Activated T-helper 9 cell treated with anti-CD3 and anti-CD28 coated beads, Interleukin-2, amount 50 U/mL, for 16 hours (primary cell): Measurements from ENCODE around the gene ACAP1.

ENCODE experiments used
- DNase-seq: peaks from one replicate; pipeline ENCODE4 v3.0.0-alpha.2; 2020; ENCODE audit warnings: low read depth

Gene ACAP1

GRCh38 chr17:7311110-7311705, 25.1 kb upstream of the ACAP1 start:
- no peak for DNase-seq

DNA sequence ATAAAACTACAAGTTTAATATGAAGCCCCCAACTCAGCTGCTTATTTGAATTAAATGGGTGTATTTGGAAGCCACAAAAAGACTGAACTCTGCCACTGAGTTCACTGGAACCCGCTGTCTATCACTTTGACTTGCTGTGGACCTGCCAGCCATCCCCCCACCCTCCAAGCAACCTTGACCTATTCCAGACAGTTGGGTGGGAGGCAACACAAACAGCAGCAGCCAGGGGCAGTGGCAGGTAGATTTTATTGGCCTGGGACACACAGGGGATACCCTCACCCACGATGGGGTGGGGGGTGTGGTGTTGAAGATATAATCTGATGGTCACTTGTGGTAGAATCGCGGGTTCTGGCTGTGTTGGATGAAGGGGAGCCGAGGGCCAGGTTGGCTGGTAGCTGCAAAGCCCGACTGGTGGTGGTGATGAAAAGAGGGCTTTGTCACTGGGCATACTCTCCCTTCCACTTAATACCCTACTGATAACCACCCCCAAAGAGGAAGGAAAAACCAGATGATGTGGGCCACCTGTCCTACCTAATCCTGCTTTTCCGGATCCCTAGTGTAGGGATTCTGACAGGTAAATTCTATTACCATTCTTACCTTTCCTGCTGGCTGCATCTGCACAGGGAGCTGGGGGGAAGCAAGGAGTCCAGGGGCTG, 23.8 kb upstream of the ACAP1 start:
- DNase-seq, result no peak

- DNase-seq, result no peak
These were observed 23.0 kb upstream of the ACAP1 start for GRCh38 chr17:7313088-7313889.

- DNase-seq, result no peak
These were observed 22.2 kb upstream of the ACAP1 start for GRCh38 chr17:7313890-7314718.

DNA sequence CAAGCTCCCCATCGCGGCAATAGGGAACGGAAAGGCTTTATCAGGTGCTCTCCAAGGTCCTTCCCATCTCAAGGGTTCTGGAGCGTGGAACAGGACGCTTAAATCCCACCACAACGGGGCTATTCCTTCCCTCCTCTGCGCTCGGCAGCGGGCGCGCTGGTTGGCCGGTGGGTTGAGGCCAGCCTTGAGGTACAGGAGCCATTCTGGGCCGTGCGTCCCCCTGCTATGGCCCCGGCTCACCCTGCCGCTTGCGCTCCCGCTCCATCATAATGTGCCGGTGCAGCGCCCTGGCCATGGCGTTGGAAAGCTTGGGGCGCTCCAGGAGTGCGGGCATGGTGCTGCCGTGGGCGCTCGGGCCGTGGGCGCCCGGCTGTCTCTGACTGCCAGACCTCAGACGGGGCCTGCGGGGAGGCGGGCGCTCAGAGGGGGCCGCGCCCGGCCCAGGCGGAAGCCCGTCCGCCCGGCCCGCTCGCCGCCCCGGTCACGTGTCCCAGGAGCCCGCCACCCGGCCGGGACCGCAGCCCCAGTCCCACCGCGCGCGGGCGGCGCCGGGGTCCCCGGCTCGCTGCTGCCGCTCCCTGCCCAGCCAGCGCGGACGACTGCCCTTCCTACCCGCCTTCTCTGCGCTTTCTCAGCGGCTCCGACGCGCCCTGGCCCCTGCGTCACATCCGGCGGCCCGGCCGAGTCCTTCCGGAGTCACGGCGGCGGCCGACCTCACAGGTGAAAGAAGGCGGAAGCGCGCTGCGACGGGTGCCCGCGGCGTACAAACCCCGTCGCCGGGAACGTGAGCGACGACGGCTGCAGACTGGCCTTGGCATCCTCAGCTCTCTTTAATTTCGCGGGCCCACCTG, 21.4 kb upstream of the ACAP1 start, which contains the start of gene GPS2:
TSS of gene GPS2 (minus strand) at position 642 of the 851 bp plus-strand sequence. CDS start at position 334, 308 bp downstream.
- peak; percentile 91 for DNase-seq

GRCh38 chr17:7315570-7316235, 20.6 kb upstream of the ACAP1 start:
- no peak for DNase-seq

- no peak for DNase-seq
These were observed 19.0 kb upstream of the ACAP1 start for GRCh38 chr17:7317161-7317803.

DNA sequence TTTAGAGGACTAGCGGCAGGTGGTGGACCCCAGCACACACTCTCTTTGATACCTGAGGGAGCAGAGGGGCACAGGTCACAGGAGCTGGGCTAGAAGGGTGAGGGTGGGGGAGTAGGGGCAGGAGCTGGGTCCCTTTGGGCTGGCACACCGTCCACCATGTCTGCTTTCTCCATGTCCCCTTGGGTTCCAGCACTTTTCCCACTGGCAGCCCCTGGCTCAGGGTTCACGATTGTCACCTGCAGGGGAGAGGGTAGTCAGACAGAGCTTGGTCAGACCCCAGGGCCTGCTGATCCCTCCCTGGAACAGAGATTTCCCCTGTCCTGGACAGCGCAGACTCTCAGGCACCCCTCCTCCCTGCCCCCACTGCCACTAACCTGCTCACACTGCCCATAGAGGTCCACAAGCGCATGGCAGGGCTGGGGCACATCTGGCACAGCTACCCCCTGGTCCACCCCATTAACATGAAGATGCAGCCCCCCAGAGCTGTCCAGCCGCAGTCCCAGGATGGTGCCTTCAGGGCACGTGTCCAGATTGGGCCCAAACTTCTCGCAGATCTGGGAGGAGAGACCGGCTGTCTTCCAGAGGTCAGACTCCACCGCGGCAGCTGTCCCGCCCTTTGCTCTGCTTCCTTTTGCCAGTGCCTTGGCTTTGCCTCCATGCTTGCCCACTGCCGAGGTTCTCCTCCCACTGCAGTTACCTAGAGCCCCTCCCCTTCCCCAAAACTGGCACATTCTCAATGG, 18.0 kb upstream of the ACAP1 start:
- DNase-seq, result no peak

DNA sequence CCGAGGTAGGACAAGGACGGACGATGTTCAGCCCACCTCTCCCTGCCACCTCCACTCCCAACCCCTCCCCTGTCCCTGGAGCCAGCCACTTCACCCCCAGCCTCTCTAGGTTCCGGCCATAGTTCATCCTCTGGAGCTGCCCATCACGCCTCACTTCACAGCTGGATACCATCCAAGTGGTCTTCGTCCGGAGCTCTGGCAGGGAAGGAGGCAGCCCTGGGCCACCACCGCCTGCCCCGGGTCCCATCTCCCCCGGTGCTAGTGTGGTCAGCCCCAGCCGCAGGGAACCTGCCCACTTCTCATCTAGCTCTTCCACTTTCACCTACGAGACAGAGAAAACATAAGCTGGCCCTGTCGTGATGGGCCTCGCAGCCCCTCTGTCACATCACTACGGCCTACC, 14.9 kb upstream of the ACAP1 start:
- DNase-seq, result no peak

DNA sequence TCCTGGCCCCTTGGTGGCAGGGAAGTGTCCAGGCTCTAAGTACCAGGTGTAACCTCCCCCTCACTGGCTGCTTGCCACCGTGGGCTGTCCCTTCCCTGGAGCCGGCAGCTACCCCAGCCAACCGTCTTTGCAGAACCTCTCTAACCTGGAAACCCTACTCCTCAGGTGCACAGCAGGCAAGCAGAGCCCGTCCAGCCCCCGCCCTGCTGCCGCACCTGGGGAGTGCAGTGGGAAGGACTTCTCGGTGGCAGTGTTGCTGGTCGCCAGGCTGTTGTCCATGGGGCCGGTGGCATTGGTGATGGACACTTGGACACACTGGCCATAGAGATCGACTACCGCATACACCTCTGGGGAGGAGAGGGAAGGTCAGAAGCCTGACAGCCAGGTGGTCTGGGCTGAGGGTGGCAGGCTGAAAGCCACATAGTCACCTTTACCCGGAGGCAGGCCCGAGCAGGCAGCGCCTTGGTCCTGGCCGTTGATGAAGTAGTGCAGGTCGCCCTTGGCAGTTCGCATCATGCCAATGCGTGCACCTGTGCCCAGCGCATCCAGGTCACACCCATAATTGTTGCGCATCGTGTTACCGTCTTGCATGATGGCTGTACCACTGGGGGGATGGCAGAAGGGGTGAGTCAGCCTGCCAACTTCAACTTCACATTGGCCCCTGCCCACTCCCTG, 13.7 kb upstream of the ACAP1 start:
- no peak for DNase-seq

- DNase-seq, result peak; percentile 58
These were observed 12.4 kb upstream of the ACAP1 start for GRCh38 chr17:7323731-7324437.

DNA sequence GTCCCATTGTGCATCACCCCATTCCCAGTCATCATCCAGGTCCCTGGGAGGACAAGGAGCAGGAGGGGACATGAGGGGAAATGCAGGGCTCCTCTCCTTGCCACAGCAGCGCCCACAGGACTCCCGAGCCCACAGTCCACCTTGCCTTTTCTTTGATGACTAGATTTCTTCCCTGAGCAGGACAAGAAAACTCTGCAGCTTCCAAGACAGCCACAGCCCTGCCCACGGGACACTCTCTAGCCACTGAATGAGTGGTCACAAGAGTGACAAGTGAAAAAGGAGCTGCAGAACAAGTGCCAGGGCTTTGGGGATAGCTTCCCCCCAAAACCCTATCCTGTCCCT, 11.9 kb upstream of the ACAP1 start:
- DNase-seq, result no peak

- no peak for DNase-seq
These were observed 11.2 kb upstream of the ACAP1 start for GRCh38 chr17:7325031-7325528.

- DNase-seq, result no peak
These were observed 10.1 kb upstream of the ACAP1 start for GRCh38 chr17:7326186-7326585.

GRCh38 chr17:7327056-7327455, 9.3 kb upstream of the ACAP1 start:
- no peak for DNase-seq

GRCh38 chr17:7327501-7327900, 8.8 kb upstream of the ACAP1 start:
- DNase-seq, result no peak

- no peak for DNase-seq
These were observed 8.3 kb upstream of the ACAP1 start for GRCh38 chr17:7328009-7328408.

DNA sequence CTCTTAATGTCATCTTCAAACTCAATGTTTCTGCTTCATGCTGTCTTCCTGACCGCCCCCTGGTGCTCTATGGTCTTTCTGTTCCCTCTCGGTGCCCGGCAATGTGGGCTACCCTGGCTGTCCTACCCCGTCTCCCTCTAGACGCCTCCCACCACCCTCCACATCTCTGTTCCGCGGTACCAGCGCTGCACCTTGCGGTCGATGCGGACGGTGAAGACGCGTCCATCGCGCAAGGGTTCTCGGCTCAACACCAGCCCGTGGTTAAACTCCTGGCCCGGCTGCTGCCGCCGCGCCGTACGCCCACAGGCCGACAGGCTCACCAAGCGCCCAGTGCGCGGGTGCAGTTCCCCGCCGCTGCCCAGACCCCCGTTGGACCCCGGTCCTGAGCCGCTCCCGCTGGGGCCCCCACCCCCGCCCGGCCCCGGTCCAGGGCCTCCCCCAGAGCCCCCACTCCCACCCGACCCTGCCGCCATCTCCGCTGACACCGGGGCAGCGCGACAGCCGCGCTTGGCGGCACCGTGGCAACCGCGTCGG, 7.4 kb upstream of the ACAP1 start, which contains the start of gene NEURL4:
TSS of gene NEURL4 (minus strand) at position 496 of the 534 bp plus-strand sequence. CDS start at position 473, 23 bp downstream.
- DNase-seq, result no peak
